ENCODE data around the gene APOA5. TPM values are rescaled to one million over a fixed set of nuclear protein-coding genes. Genes with fewer than 3 reads are reported as not detected.
"Not testable (repeated sequence)": the region's sequence is repeated elsewhere in the genome, so short reads cannot be mapped to it uniquely, and the experiment has no call there.

APOA5 gene
- total RNA-seq, 1 donor = not detected

GRCh38 chr11:116772443-116773202 lies 19.1 kb downstream of the APOA5 start, which contains the start of gene BUD13:
BUD13 (minus strand) TSS chr11:116772987; CDS start chr11:116772964, 23 bp downstream.
- Histone ChIP-seq H2AFZ (ENCODE audit: low read length) (peak within 1 kb of the TSS; percentile 93), H3K27ac (ENCODE audit: low read depth, low read length) (peak within 1 kb of the TSS; percentile 76), H3K4me2 (ENCODE audit: insufficient read depth, low read length) (peak within 1 kb of the TSS; percentile 90), H4K20me1 (ENCODE audit: insufficient read depth, low read length) (no peaks in the 10 kb centered on the region), H3K36me3 (ENCODE audit: insufficient read depth, low read length) (peaks cover 30% of the 10 kb centered on the region), H3K27me3 (ENCODE audit: insufficient read depth, low read length) (no peaks in the 10 kb centered on the region), H3K9me3 (ENCODE audit: low read depth, low read length) (no peaks in the 10 kb centered on the region), H3K4me1 (ENCODE audit: insufficient read depth, low read length) (peaks cover 21% of the 10 kb centered on the region), H3K4me3 (ENCODE audit: insufficient read depth, low read length) (peak within 1 kb of the TSS; percentile 87), H3K79me2 (ENCODE audit: insufficient read depth, low read length) (peaks cover 31% of the 10 kb centered on the region)
- TF ChIP-seq CTCF (IDR thresholded peaks at IDR 0.05; ENCODE audit: extremely low read depth, low read depth, low read length) = no peak
- DNase-seq (ENCODE audit: insufficient read length, low spot score, missing footprints) = peak; percentile 94

GRCh38 chr11:116771935-116772334 lies 19.7 kb downstream of the APOA5 start:
- Histone ChIP-seq H3K27ac (ENCODE audit: low read depth, low read length) (peak overlapping the region; percentile 76), H3K9me3 (ENCODE audit: low read depth, low read length) (no peaks in the 10 kb centered on the region), H3K79me2 (ENCODE audit: insufficient read depth, low read length) (peaks cover 33% of the 10 kb centered on the region), H3K4me3 (ENCODE audit: insufficient read depth, low read length) (peak overlapping the region; percentile 87), H3K4me2 (ENCODE audit: insufficient read depth, low read length) (peak overlapping the region; percentile 90), H3K4me1 (ENCODE audit: insufficient read depth, low read length) (peaks cover 21% of the 10 kb centered on the region), H3K27me3 (ENCODE audit: insufficient read depth, low read length) (no peaks in the 10 kb centered on the region), H2AFZ (ENCODE audit: low read length) (peak overlapping the region; percentile 93), H3K36me3 (ENCODE audit: insufficient read depth, low read length) (peaks cover 26% of the 10 kb centered on the region), H4K20me1 (ENCODE audit: insufficient read depth, low read length) (no peaks in the 10 kb centered on the region)
- TF ChIP-seq CTCF (IDR thresholded peaks at IDR 0.05; ENCODE audit: extremely low read depth, low read depth, low read length) = no peak
- no peak for DNase-seq (ENCODE audit: insufficient read length, low spot score, missing footprints)

GRCh38 chr11:116762132-116762531 lies 29.5 kb downstream of the APOA5 start:
- H2AFZ ChIP-seq (ENCODE audit: low read length) = no peak overlapping the region
- H3K36me3 ChIP-seq (ENCODE audit: insufficient read depth, low read length) = peaks cover 64% of the 10 kb centered on the region
- no peak overlapping the region for H3K27ac ChIP-seq (ENCODE audit: low read depth, low read length)
- no peak overlapping the region for H3K4me2 ChIP-seq (ENCODE audit: insufficient read depth, low read length)
- no peak for TF ChIP-seq CTCF (IDR thresholded peaks at IDR 0.05; ENCODE audit: extremely low read depth, low read depth, low read length)
- no peaks in the 10 kb centered on the region for H3K27me3 ChIP-seq (ENCODE audit: insufficient read depth, low read length)
- no peaks in the 10 kb centered on the region for H3K9me3 ChIP-seq (ENCODE audit: low read depth, low read length)
- H3K79me2 ChIP-seq (ENCODE audit: insufficient read depth, low read length) = peaks cover 13% of the 10 kb centered on the region
- no peak for DNase-seq (ENCODE audit: insufficient read length, low spot score, missing footprints)
- no peaks in the 10 kb centered on the region for H3K4me1 ChIP-seq (ENCODE audit: insufficient read depth, low read length)
- no peaks in the 10 kb centered on the region for H4K20me1 ChIP-seq (ENCODE audit: insufficient read depth, low read length)
- H3K4me3 ChIP-seq (ENCODE audit: insufficient read depth, low read length) = no peak overlapping the region

- not testable (repeated sequence) for H3K4me3 ChIP-seq (ENCODE audit: insufficient read depth, low read length); H3K79me2 ChIP-seq (ENCODE audit: insufficient read depth, low read length); H3K9me3 ChIP-seq (ENCODE audit: low read depth, low read length); H2AFZ ChIP-seq (ENCODE audit: low read length); H3K4me1 ChIP-seq (ENCODE audit: insufficient read depth, low read length); H4K20me1 ChIP-seq (ENCODE audit: insufficient read depth, low read length); H3K4me2 ChIP-seq (ENCODE audit: insufficient read depth, low read length); H3K27ac ChIP-seq (ENCODE audit: low read depth, low read length); H3K27me3 ChIP-seq (ENCODE audit: insufficient read depth, low read length); DNase-seq (ENCODE audit: insufficient read length, low spot score, missing footprints)
- peaks cover 52% of the 10 kb centered on the region for H3K36me3 ChIP-seq (ENCODE audit: insufficient read depth, low read length)
Observed at GRCh38 chr11:116756044-116756443, 35.6 kb downstream of the APOA5 start.
